Retina (tissue), 1 donor: ENCODE data around the gene FAM184B.
"Not testable (repeated sequence)": the region's sequence is repeated elsewhere in the genome, so short reads cannot be mapped to it uniquely, and the experiment has no call there.

Experiments used
- DNase-seq: peaks from one replicate; pipeline ENCODE4 v3.0.0-alpha.2; 2016

Gene FAM184B

GRCh38 chr4:17680559-17681280 lies 100.7 kb downstream of the FAM184B start:
- no peak for DNase-seq

- no peak for DNase-seq
Observed at GRCh38 chr4:17670423-17670822, 111.0 kb downstream of the FAM184B start.

GRCh38 chr4:17667653-17668201 lies 113.7 kb downstream of the FAM184B start:
- no peak for DNase-seq

- DNase-seq = no peak
Observed at GRCh38 chr4:17667253-17667652, 114.2 kb downstream of the FAM184B start.

- no peak for DNase-seq
Observed at GRCh38 chr4:17665852-17666251, 115.6 kb downstream of the FAM184B start.

GRCh38 chr4:17665346-17665745 lies 116.1 kb downstream of the FAM184B start:
- no peak for DNase-seq

GRCh38 chr4:17664755-17665154 lies 116.7 kb downstream of the FAM184B start:
- no peak for DNase-seq

- DNase-seq = no peak
Observed at GRCh38 chr4:17662694-17663093, 118.7 kb downstream of the FAM184B start.

GRCh38 chr4:17659196-17659595 lies 122.2 kb downstream of the FAM184B start:
- DNase-seq = not testable (repeated sequence)

GRCh38 chr4:17657849-17658248 lies 123.6 kb downstream of the FAM184B start:
- DNase-seq = no peak

- DNase-seq = peak; percentile 44
Observed at GRCh38 chr4:17657090-17657489, 124.3 kb downstream of the FAM184B start.

GRCh38 chr4:17654701-17655100 lies 126.7 kb downstream of the FAM184B start:
- no peak for DNase-seq

- no peak for DNase-seq
Observed at GRCh38 chr4:17650406-17650805, 131.0 kb downstream of the FAM184B start.

- DNase-seq = no peak
Observed at GRCh38 chr4:17647927-17648326, 133.5 kb downstream of the FAM184B start.

GRCh38 chr4:17647176-17647806 lies 134.1 kb downstream of the FAM184B start:
- DNase-seq = no peak

- no peak for DNase-seq
Observed at GRCh38 chr4:17646693-17647092, 134.7 kb downstream of the FAM184B start.

GRCh38 chr4:17642398-17642783 lies 139.0 kb downstream of the FAM184B start:
- DNase-seq = no peak

GRCh38 chr4:17639136-17639535 lies 142.3 kb downstream of the FAM184B start:
- DNase-seq = no peak

- peak; percentile 86 for DNase-seq
Observed at GRCh38 chr4:17636696-17637622, 144.5 kb downstream of the FAM184B start.

- no peak for DNase-seq
Observed at GRCh38 chr4:17636341-17636695, 145.1 kb downstream of the FAM184B start.

GRCh38 chr4:17635056-17635455 lies 146.4 kb downstream of the FAM184B start:
- no peak for DNase-seq

- no peak for DNase-seq
Observed at GRCh38 chr4:17633600-17633999, 147.8 kb downstream of the FAM184B start.

- DNase-seq = no peak
Observed at GRCh38 chr4:17630228-17630627, 151.2 kb downstream of the FAM184B start.
